HFF-Myc (cell line): ENCODE results near the gene APBA2.

ENCODE experiments used
- DNase-seq: peaks from one replicate; pipeline ENCODE4 v3.0.0-alpha.2; 2011; ENCODE audit warnings: low read depth; ENCODE audit errors: extremely low read depth
- H3K4me3 ChIP-seq: replicated peaks from 2 replicates; pipeline ENCODE4 v1.5.1; 2011; ENCODE audit warnings: low read depth, mild to moderate bottlenecking, control low read depth, low read length
- CTCF ChIP-seq: IDR thresholded peaks from 2 replicates; pipeline ENCODE4 v1.5.1; 2012; ENCODE audit warnings: mild to moderate bottlenecking, low read depth, low read length, control low read depth; ENCODE audit errors: missing control alignments

APBA2 gene

GRCh38 chr15:28929200-28929599 lies 43.4 kb downstream of the APBA2 start:
- TF ChIP-seq CTCF, result no peak
- no peak for DNase-seq

GRCh38 chr15:28930011-28930410 lies 44.2 kb downstream of the APBA2 start:
- no peak overlapping the region for H3K4me3 ChIP-seq
- DNase-seq, result no peak
- no peak for TF ChIP-seq CTCF

More at GRCh38 chr15:28929200-28929599, 43.4 kb downstream of the APBA2 start:
- H3K4me3 ChIP-seq, result no peak overlapping the region

- DNase-seq, result no peak
- TF ChIP-seq CTCF, result no peak
- no peak overlapping the region for H3K4me3 ChIP-seq
Observed at GRCh38 chr15:28930476-28931291, 44.9 kb downstream of the APBA2 start.

- no peak for TF ChIP-seq CTCF
- no peak overlapping the region for H3K4me3 ChIP-seq
- no peak for DNase-seq
Observed at GRCh38 chr15:28931828-28932227, 46.1 kb downstream of the APBA2 start.

GRCh38 chr15:28932361-28932760 lies 46.6 kb downstream of the APBA2 start:
- TF ChIP-seq CTCF, result no peak
- DNase-seq, result no peak
- no peak overlapping the region for H3K4me3 ChIP-seq

GRCh38 chr15:28933710-28934445 lies 48.1 kb downstream of the APBA2 start:
- DNase-seq, result no peak
- no peak for TF ChIP-seq CTCF
- no peak overlapping the region for H3K4me3 ChIP-seq
